K562 (cell line): Measurements from ENCODE around the gene HSPA6. TPM values are rescaled to one million over a fixed set of nuclear protein-coding genes. Genes with fewer than 3 reads are reported as not detected.
"Not testable (repeated sequence)": the region's sequence is repeated elsewhere in the genome, so short reads cannot be mapped to it uniquely, and the experiment has no call there.

Source experiments
- ATF3 ChIP-seq, 2 experiments: fragments of 450-650 bp in 1 of 2; sonication (generic) in 1 of 2; formaldehyde crosslinking in 1 of 2; IDR thresholded peaks in 1 of 2; conservative IDR thresholded peaks in 1 of 2; 2 replicates each; pipeline versions ENCODE4 v1.6.1 to v1.8.1; 2016 to 2023; ENCODE audit warnings: mild to moderate bottlenecking in 2 of 2, moderate library complexity in 2 of 2, inconsistent platforms in 1 of 2, missing genetic modification reagents in 1 of 2
- BCOR ChIP-seq: fragments of 450-650 bp; IDR thresholded peaks from 2 replicates; pipeline ENCODE4 v1.6.1; 2016
- FOSL1 ChIP-seq: fragments of 200-800 bp; sonication (Bioruptor generic); conservative IDR thresholded peaks from 2 replicates; pipeline ENCODE4 v1.6.1; 2016; ENCODE audit warnings: missing genetic modification characterization, missing compliant biosample characterization
- MGA ChIP-seq: fragments of 450-650 bp; IDR thresholded peaks from 2 replicates; pipeline ENCODE4 v1.6.1; 2016; ENCODE audit warnings: mild to moderate bottlenecking, moderate library complexity
- NFIC ChIP-seq: fragments of 450-650 bp; IDR thresholded peaks from 2 replicates; pipeline ENCODE4 v1.6.1; 2017; ENCODE audit warnings: mild to moderate bottlenecking, inconsistent platforms
- RAD21 ChIP-seq, 2 experiments: fragments of 250-450 bp in 1 of 2; fragments of 450-650 bp in 1 of 2; sonication (Bioruptor Pico) in 1 of 2; formaldehyde crosslinking in 1 of 2; IDR thresholded peaks in 1 of 2; conservative IDR thresholded peaks in 1 of 2; 2 replicates each; pipeline versions ENCODE4 v1.4.0 to v1.8.0; 2020 to 2022; ENCODE audit warnings: mild to moderate bottlenecking in 2 of 2, moderate library complexity in 1 of 2
- ZBTB7A ChIP-seq: IDR thresholded peaks from 2 replicates; pipeline ENCODE4 v1.6.1; 2011; ENCODE audit warnings: low read depth, mild to moderate bottlenecking, low read length, moderate library complexity, borderline replicate concordance; ENCODE audit not compliant: control insufficient read depth
- ZNF740 ChIP-seq, 3 experiments: fragments of 200-800 bp in 1 of 3; sonication (Bioruptor generic) in 1 of 3; sonication (generic) in 1 of 3; formaldehyde crosslinking in 1 of 3; IDR thresholded peaks; 2 replicates each; pipeline versions ENCODE4 v1.6.1 to v1.8.0; 2016 to 2022; ENCODE audit warnings: mild to moderate bottlenecking in 2 of 3, missing compliant biosample characterization in 2 of 3, missing genetic modification characterization in 2 of 3, missing genetic modification reagents in 1 of 3
- polyA plus RNA-seq, 8 experiments: library from polyadenylated mRNA; depleted of rRNA in 4 of 8; stranded (reverse) in 5 of 8; unstranded in 3 of 8; fragments of >200 nt; fragmentation: Nextera tagmentation in 2 of 8; fragmentation: Illumina TruSeq in 1 of 8; extraction: Ambion mirVana in 2 of 8; extraction: Trizol in 1 of 8; gene quantifications; 2 replicates each; pipeline versions ENCODE4 v1.2.1 to v1.2.3, GENCODE V29; 2011 to 2014; ENCODE audit warnings: inconsistent platforms in 1 of 8, missing spikeins in 1 of 8
- total RNA-seq, 7 experiments: library from RNA; depleted of rRNA in 6 of 7; stranded (reverse); fragments of >200 nt in 6 of 7; fragmentation: Illumina TruSeq in 2 of 7; extraction: Trizol in 2 of 7; gene quantifications; 2 replicates each; pipeline versions ENCODE4 v1.2.1 to v1.2.3, GENCODE V29; 2011 to 2021; ENCODE audit warnings: low replicate concordance in 1 of 7
- TF ChIP-seq, protein P1 (sequence below): sonication (generic); formaldehyde crosslinking; IDR thresholded peaks from 2 replicates; pipeline ENCODE4 v1.8.0; 2022; ENCODE audit warnings: mild to moderate bottlenecking, missing genetic modification reagents

HSPA6 gene
- total and polyA plus RNA-seq, 9 of the 15 experiments (the other 6 are each of a cell fraction or from before 2014, with no cell fraction given), result 0.15 to 10.0 (median 2.4) TPM

DNA sequence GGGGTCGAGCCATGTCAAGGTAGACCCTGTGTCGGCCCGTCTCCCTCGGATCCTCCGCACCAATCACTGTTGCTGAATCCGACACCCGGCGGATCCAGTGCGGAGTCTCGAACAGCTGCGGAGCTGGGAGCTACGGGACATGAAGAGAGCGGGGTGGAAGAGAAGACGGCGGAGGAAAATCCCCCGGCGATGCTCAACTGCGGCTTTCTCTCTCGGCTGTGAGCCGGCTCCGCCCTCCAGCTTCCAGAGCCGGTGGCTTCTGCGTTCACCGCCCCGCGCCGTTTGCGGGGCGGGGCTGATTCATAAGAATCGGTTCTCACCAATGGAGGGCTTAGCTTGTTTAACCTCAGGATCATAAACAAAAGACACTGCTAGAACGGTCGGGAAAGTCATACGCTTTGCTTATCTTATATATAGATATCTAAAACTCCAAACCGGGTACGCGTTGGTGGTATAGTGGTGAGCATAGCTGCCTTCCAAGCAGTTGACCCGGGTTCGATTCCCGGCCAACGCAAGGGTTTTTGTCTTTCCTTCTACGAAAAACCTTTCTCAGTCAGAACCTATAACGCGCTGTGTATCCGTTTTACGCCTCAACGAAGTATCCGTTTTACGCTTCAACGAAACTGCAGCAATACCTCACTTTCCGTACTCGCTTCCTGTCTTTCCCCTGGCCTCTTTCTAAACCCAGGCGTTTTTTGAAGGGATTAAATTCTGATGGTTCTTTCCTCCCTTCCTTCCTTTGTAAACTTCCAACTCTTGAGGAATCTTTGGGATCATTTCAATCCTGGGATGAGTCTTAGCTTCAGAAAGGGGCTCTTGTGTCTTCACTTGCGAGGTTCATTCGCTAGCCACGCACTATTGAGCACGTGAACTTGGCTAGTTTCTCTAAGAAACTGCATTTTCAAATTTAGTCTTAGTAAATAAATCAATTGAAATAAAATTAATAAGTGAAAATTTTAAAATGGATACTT, 6.6 kb downstream of the HSPA6 start (continued):
- TF ChIP-seq MGA (peak; percentile 67), FOSL1 (tag) (peak; percentile 16; the same call in 1 of the 2 replicates), ATF3 (CRISPR knock-in tag; conservative IDR thresholded peaks at IDR 0.05) (0 out of 2 replicates have a peak, but pooled peaks have one; percentile 30), ZBTB7A (peak; percentile 26; the same call in 1 of the 2 replicates), BCOR (peak; percentile 72), NFIC (peak; percentile 84), ZNF740 (CRISPR knock-in tag; IDR thresholded peaks at IDR 0.05) (0 out of 2 replicates have a peak, but pooled peaks have one; percentile 30), RAD21 (CRISPR knock-in tag; conservative IDR thresholded peaks at IDR 0.05 in 1 of 2, IDR thresholded peaks at IDR 0.05 in 1 of 2) (peak in 1 of 2 experiments; percentile 25; a peak in 2 of 4 replicates)
- TF ChIP-seq, protein P1, sequence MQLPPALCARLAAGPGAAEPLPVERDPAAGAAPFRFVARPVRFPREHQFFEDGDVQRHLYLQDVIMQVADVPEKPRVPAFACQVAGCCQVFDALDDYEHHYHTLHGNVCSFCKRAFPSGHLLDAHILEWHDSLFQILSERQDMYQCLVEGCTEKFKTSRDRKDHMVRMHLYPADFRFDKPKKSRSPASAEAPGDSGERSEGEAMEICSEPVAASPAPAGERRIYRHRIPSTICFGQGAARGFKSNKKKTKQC (CRISPR knock-in tag), result 0 out of 2 replicates have a peak, but pooled peaks have one; percentile 50
- TF ChIP-seq ATF3 (IDR thresholded peaks at IDR 0.05); ZNF740 (tag; IDR thresholded peaks at IDR 0.05): not testable (repeated sequence)
